ENCODE measurements around the gene CCR6.

DNA sequence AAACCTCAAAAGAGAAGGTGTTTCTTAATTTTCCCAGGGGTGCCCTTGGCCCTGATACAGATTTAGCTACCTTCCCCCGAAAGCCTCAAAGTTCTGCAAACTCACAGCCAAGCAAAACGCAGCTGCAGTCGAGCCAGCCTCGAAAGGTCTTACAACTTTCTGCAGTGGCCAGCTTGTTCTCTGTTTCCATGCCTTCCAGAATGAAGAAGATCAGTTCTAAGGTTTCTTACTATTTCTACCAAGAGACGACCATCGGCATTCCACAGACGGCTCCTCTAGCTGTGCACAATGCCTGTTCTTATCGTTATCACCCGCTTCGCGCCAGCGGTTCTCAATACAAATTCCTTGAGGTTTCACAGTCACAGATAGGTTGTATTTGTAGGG lies 28.5 kb upstream of the CCR6 start:
- TF ChIP-seq CTCF (IDR thresholded peaks at IDR 0.05) (no peak), EP300 (IDR thresholded peaks at IDR 0.05) (no peak), POLR2A (IDR thresholded peaks at IDR 0.05) (no peak)

All from upper lobe of left lung (tissue), 4 donors.